ENCODE measurements around the gene TSPAN18.

The TSPAN18 gene

GRCh38 chr11:44711113-44711786 is 15.5 kb upstream of the TSPAN18 start:
- H2BK5ac ChIP-seq (ENCODE audit: low read depth, low read length, poor library complexity): no peak overlapping the region
- H3K4me2 ChIP-seq (ENCODE audit: low read length): no peak overlapping the region
- H4K8ac ChIP-seq (ENCODE audit: low read depth, low read length): no peak overlapping the region
- H3K9me3 ChIP-seq (ENCODE audit: insufficient read depth, low read depth, low read length): no peaks in the 10 kb centered on the region
- no peak overlapping the region for H3K4me3 ChIP-seq (ENCODE audit: low read depth, low read length)
- DNase-seq: no peak
- no peaks in the 10 kb centered on the region for H3K27me3 ChIP-seq (ENCODE audit: insufficient read depth, low read length)
- H3K4me1 ChIP-seq (ENCODE audit: control insufficient read depth in 1 of 2, insufficient read depth in 2 of 2, low read length in 2 of 2): peaks cover 15 to 27% of the 10 kb centered on the region in 2 experiments
- no peak overlapping the region for H2AK5ac ChIP-seq (ENCODE audit: low read length)
- H3K23ac ChIP-seq (ENCODE audit: low read length): no peak overlapping the region
- H3K36me3 ChIP-seq (ENCODE audit: control insufficient read depth in 1 of 2, insufficient read depth in 2 of 2, low read length in 2 of 2): no peaks in the 10 kb centered on the region
- no peak overlapping the region for H3K18ac ChIP-seq (ENCODE audit: low read length)
- H4K91ac ChIP-seq (ENCODE audit: low read depth, low read length): peak overlapping the region; percentile 20
- no peak overlapping the region for H2AFZ ChIP-seq (ENCODE audit: insufficient read depth, low read length, poor library complexity)
- H3K9ac ChIP-seq (ENCODE audit: low read length): no peak overlapping the region
- no peak overlapping the region for H2BK12ac ChIP-seq (ENCODE audit: low read length)
- no peaks in the 10 kb centered on the region for H3K79me2 ChIP-seq (ENCODE audit: control insufficient read depth, insufficient read depth, low read length, poor library complexity)
- no peak overlapping the region for H2BK120ac ChIP-seq (ENCODE audit: insufficient read depth, low read length, poor library complexity)
- no CpG with 5 or more reads among the region's 6 CpGs for WGBS (ENCODE audit: extremely low coverage, insufficient coverage, insufficient read length)
- H4K12ac ChIP-seq (ENCODE audit: low read depth, low read length): no peak overlapping the region
- no peak overlapping the region for H3K14ac ChIP-seq (ENCODE audit: low read length)
- no peak overlapping the region for H3K27ac ChIP-seq (ENCODE audit: low read depth, low read length)
- H3K79me1 ChIP-seq (ENCODE audit: low read length): peaks cover 2% of the 10 kb centered on the region
- H3K4ac ChIP-seq (ENCODE audit: low read depth, low read length): no peak overlapping the region

GRCh38 chr11:44711787-44712608 is 14.8 kb upstream of the TSPAN18 start:
- Histone ChIP-seq H3K14ac (ENCODE audit: low read length) (peak overlapping the region; percentile 10), H2BK12ac (ENCODE audit: low read length) (no peak overlapping the region), H3K4me3 (ENCODE audit: low read depth, low read length) (no peak overlapping the region), H3K27ac (ENCODE audit: low read depth, low read length) (no peak overlapping the region), H2AFZ (ENCODE audit: insufficient read depth, low read length, poor library complexity) (no peak overlapping the region), H3K9ac (ENCODE audit: low read length) (no peak overlapping the region), H3K4ac (ENCODE audit: low read depth, low read length) (no peak overlapping the region), H4K12ac (ENCODE audit: low read depth, low read length) (no peak overlapping the region), H3K36me3 (ENCODE audit: control insufficient read depth in 1 of 2, insufficient read depth in 2 of 2, low read length in 2 of 2) (no peaks in the 10 kb centered on the region), H3K4me2 (ENCODE audit: low read length) (no peak overlapping the region), H3K23ac (ENCODE audit: low read length) (no peak overlapping the region), H3K79me2 (ENCODE audit: control insufficient read depth, insufficient read depth, low read length, poor library complexity) (no peaks in the 10 kb centered on the region), H3K18ac (ENCODE audit: low read length) (no peak overlapping the region), H2BK5ac (ENCODE audit: low read depth, low read length, poor library complexity) (no peak overlapping the region), H3K27me3 (ENCODE audit: insufficient read depth, low read length) (no peaks in the 10 kb centered on the region), H3K4me1 (ENCODE audit: control insufficient read depth in 1 of 2, insufficient read depth in 2 of 2, low read length in 2 of 2) (peaks cover 15 to 27% of the 10 kb centered on the region in 2 experiments), H4K91ac (ENCODE audit: low read depth, low read length) (peak overlapping the region; percentile 20), H3K79me1 (ENCODE audit: low read length) (peaks cover 2% of the 10 kb centered on the region), H4K8ac (ENCODE audit: low read depth, low read length) (no peak overlapping the region), H2AK5ac (ENCODE audit: low read length) (no peak overlapping the region), H3K9me3 (ENCODE audit: insufficient read depth, low read depth, low read length) (no peaks in the 10 kb centered on the region), H2BK120ac (ENCODE audit: insufficient read depth, low read length, poor library complexity) (no peak overlapping the region)
- WGBS (ENCODE audit: extremely low coverage, insufficient coverage, insufficient read length): no CpG with 5 or more reads among the region's 16 CpGs
- DNase-seq: no peak

GRCh38 chr11:44713022-44713421 is 13.7 kb upstream of the TSPAN18 start:
- Histone ChIP-seq H3K18ac (ENCODE audit: low read length) (no peak overlapping the region), H3K36me3 (ENCODE audit: control insufficient read depth in 1 of 2, insufficient read depth in 2 of 2, low read length in 2 of 2) (no peaks in the 10 kb centered on the region), H3K9me3 (ENCODE audit: insufficient read depth, low read depth, low read length) (peaks cover 1% of the 10 kb centered on the region), H4K8ac (ENCODE audit: low read depth, low read length) (peak overlapping the region; percentile 14), H3K4me3 (ENCODE audit: low read depth, low read length) (no peak overlapping the region), H2AK5ac (ENCODE audit: low read length) (no peak overlapping the region), H3K27me3 (ENCODE audit: insufficient read depth, low read length) (no peaks in the 10 kb centered on the region), H3K4me1 (ENCODE audit: control insufficient read depth in 1 of 2, insufficient read depth in 2 of 2, low read length in 2 of 2) (peaks cover 15 to 27% of the 10 kb centered on the region in 2 experiments), H2BK12ac (ENCODE audit: low read length) (peak overlapping the region; percentile 38), H3K23ac (ENCODE audit: low read length) (no peak overlapping the region), H2AFZ (ENCODE audit: insufficient read depth, low read length, poor library complexity) (no peak overlapping the region), H4K91ac (ENCODE audit: low read depth, low read length) (peak overlapping the region; percentile 11), H2BK5ac (ENCODE audit: low read depth, low read length, poor library complexity) (no peak overlapping the region), H3K4ac (ENCODE audit: low read depth, low read length) (no peak overlapping the region), H3K9ac (ENCODE audit: low read length) (no peak overlapping the region), H3K79me1 (ENCODE audit: low read length) (peaks cover 2% of the 10 kb centered on the region), H3K4me2 (ENCODE audit: low read length) (no peak overlapping the region), H3K14ac (ENCODE audit: low read length) (no peak overlapping the region), H3K27ac (ENCODE audit: low read depth, low read length) (no peak overlapping the region), H2BK120ac (ENCODE audit: insufficient read depth, low read length, poor library complexity) (no peak overlapping the region), H3K79me2 (ENCODE audit: control insufficient read depth, insufficient read depth, low read length, poor library complexity) (no peaks in the 10 kb centered on the region), H4K12ac (ENCODE audit: low read depth, low read length) (no peak overlapping the region)
- no CpG with 5 or more reads among the region's 1 CpG for WGBS (ENCODE audit: extremely low coverage, insufficient coverage, insufficient read length)
- no peak for DNase-seq

GRCh38 chr11:44716256-44716655 is 10.5 kb upstream of the TSPAN18 start:
- Histone ChIP-seq H3K18ac (ENCODE audit: low read length) (no peak overlapping the region), H4K12ac (ENCODE audit: low read depth, low read length) (no peak overlapping the region), H3K27ac (ENCODE audit: low read depth, low read length) (no peak overlapping the region), H2AK5ac (ENCODE audit: low read length) (no peak overlapping the region), H3K9ac (ENCODE audit: low read length) (no peak overlapping the region), H3K4ac (ENCODE audit: low read depth, low read length) (no peak overlapping the region), H3K4me2 (ENCODE audit: low read length) (no peak overlapping the region), H4K91ac (ENCODE audit: low read depth, low read length) (no peak overlapping the region), H3K4me3 (ENCODE audit: low read depth, low read length) (no peak overlapping the region), H3K36me3 (ENCODE audit: control insufficient read depth in 1 of 2, insufficient read depth in 2 of 2, low read length in 2 of 2) (no peaks in the 10 kb centered on the region), H2AFZ (ENCODE audit: insufficient read depth, low read length, poor library complexity) (no peak overlapping the region), H2BK120ac (ENCODE audit: insufficient read depth, low read length, poor library complexity) (no peak overlapping the region), H4K8ac (ENCODE audit: low read depth, low read length) (no peak overlapping the region), H3K14ac (ENCODE audit: low read length) (no peak overlapping the region), H3K9me3 (ENCODE audit: insufficient read depth, low read depth, low read length) (peaks cover 4% of the 10 kb centered on the region), H3K23ac (ENCODE audit: low read length) (no peak overlapping the region), H3K27me3 (ENCODE audit: insufficient read depth, low read length) (no peaks in the 10 kb centered on the region), H3K79me1 (ENCODE audit: low read length) (peaks cover 2% of the 10 kb centered on the region), H2BK12ac (ENCODE audit: low read length) (no peak overlapping the region), H3K4me1 (ENCODE audit: control insufficient read depth in 1 of 2, insufficient read depth in 2 of 2, low read length in 2 of 2) (peaks cover 8 to 15% of the 10 kb centered on the region in 2 experiments), H2BK5ac (ENCODE audit: low read depth, low read length, poor library complexity) (no peak overlapping the region), H3K79me2 (ENCODE audit: control insufficient read depth, insufficient read depth, low read length, poor library complexity) (no peaks in the 10 kb centered on the region)
- WGBS (ENCODE audit: extremely low coverage, insufficient coverage, insufficient read length): no CpG with 5 or more reads among the region's 6 CpGs
- DNase-seq: no peak
